Naive B cell (primary cell): ENCODE results near the gene GOLM1. TPM values are rescaled to one million over a fixed set of nuclear protein-coding genes. Genes with fewer than 3 reads are reported as not detected.

Experiments
- ATAC-seq, 2 donors: fragments of 150-1000 bp; cut with Tn5 transposase; 2 replicates each; pipeline ENCODE4 v1.10.0; 2021; ENCODE audit warnings: low read depth in 2 of 2, mild to moderate bottlenecking in 2 of 2, moderate library complexity in 2 of 2
- DNase-seq: peaks from one replicate; pipeline ENCODE4 v3.0.0; 2022
- H3K27ac Mint-ChIP-seq, 6 donors: one replicate each; pipeline ENCODE4 v1.8.0; 2020 to 2022; ENCODE audit warnings: mild to moderate bottlenecking in 6 of 6, mixed read lengths in 6 of 6, moderate library complexity in 5 of 6, inconsistent platforms in 2 of 6
- H3K27me3 Mint-ChIP-seq, 3 donors: one replicate each; pipeline ENCODE4 v1.8.0; 2021 to 2022; ENCODE audit warnings: mixed read lengths in 3 of 3, mild to moderate bottlenecking in 1 of 3
- H3K36me3 Mint-ChIP-seq, 2 donors: one replicate each; pipeline ENCODE4 v1.8.0; 2020 to 2022; ENCODE audit warnings: mixed read lengths in 2 of 2, inconsistent platforms in 1 of 2, mild to moderate bottlenecking in 1 of 2
- H3K4me1 Mint-ChIP-seq, 3 donors: one replicate each; pipeline ENCODE4 v1.8.0; 2020 to 2022; ENCODE audit warnings: mixed read lengths in 3 of 3, inconsistent platforms in 1 of 3, mild to moderate bottlenecking in 1 of 3, moderate library complexity in 1 of 3
- H3K4me3 Mint-ChIP-seq, 8 donors: one replicate each; pipeline ENCODE4 v1.8.0; 2020 to 2022; ENCODE audit warnings: mild to moderate bottlenecking in 8 of 8, mixed read lengths in 8 of 8, moderate library complexity in 8 of 8, inconsistent platforms in 2 of 8
- H3K9me3 Mint-ChIP-seq, 7 donors: one replicate each; pipeline ENCODE4 v1.8.0; 2020 to 2022; ENCODE audit warnings: mixed read lengths in 7 of 7, mild to moderate bottlenecking in 5 of 7, inconsistent platforms in 2 of 7, moderate library complexity in 1 of 7
- polyA plus RNA-seq, 6 donors: library from polyadenylated mRNA; unstranded; fragments of 300-500 nt; fragmentation: Illumina TruSeq; gene quantifications; one replicate each; pipeline ENCODE4 v1.2.3, GENCODE V29; 2021; ENCODE audit warnings: low read depth in 6 of 6

The GOLM1 gene
- polyA plus RNA-seq, 6 donors from 2014 or later = 0.29 to 0.97 (median 0.55) TPM; not detected in 1

GRCh38 chr9:86034863-86035734 is 64.3 kb downstream of the GOLM1 start:
- ATAC-seq = no peak
- Mint-ChIP-seq H3K4me3 (no peak overlapping the region), H3K27me3 (no peaks in the 10 kb centered on the region), H3K9me3 (peaks cover 0 to 4% (median 0%) of the 10 kb centered on the region in 7 donors), H3K4me1 (no peaks in the 10 kb centered on the region), H3K27ac (peak overlapping the region in 1 of 6 donors; percentile 21), H3K36me3 (peaks cover 0 to 5% of the 10 kb centered on the region in 2 donors)
- no peak for DNase-seq

- H3K9me3 Mint-ChIP-seq = peaks cover 0 to 5% (median 2%) of the 10 kb centered on the region in 7 donors
- no peak overlapping the region for H3K4me3 Mint-ChIP-seq
- no peaks in the 10 kb centered on the region for H3K27me3 Mint-ChIP-seq
- peak overlapping the region in 2 of 6 donors; percentile 45 to 57 for H3K27ac Mint-ChIP-seq
- peaks cover 22 to 55% of the 10 kb centered on the region in 2 donors for H3K36me3 Mint-ChIP-seq
- no peak for DNase-seq
- no peak for ATAC-seq
- H3K4me1 Mint-ChIP-seq = peaks cover 0 to 5% (median 0%) of the 10 kb centered on the region in 3 donors
Observed at GRCh38 chr9:86027767-86028166, 71.6 kb downstream of the GOLM1 start.

- Mint-ChIP-seq H3K4me1 (peaks cover 0 to 5% (median 0%) of the 10 kb centered on the region in 3 donors), H3K9me3 (no peaks in the 10 kb centered on the region), H3K4me3 (no peak overlapping the region), H3K27ac (peak overlapping the region in 2 of 6 donors; percentile 11 to 47), H3K27me3 (no peaks in the 10 kb centered on the region), H3K36me3 (peaks cover 47 to 67% of the 10 kb centered on the region in 2 donors)
- ATAC-seq (no peak), DNase-seq (no peak)
Observed at GRCh38 chr9:86022687-86023266, 76.6 kb downstream of the GOLM1 start.

GRCh38 chr9:86021166-86021565 is 78.2 kb downstream of the GOLM1 start:
- ATAC-seq (no peak), DNase-seq (no peak)
- Mint-ChIP-seq H3K36me3 (peaks cover 47 to 65% of the 10 kb centered on the region in 2 donors), H3K27ac (no peak overlapping the region), H3K4me3 (no peak overlapping the region), H3K4me1 (peaks cover 0 to 5% (median 0%) of the 10 kb centered on the region in 3 donors), H3K27me3 (no peaks in the 10 kb centered on the region), H3K9me3 (no peaks in the 10 kb centered on the region)

- DNase-seq (no peak), ATAC-seq (no peak)
- Mint-ChIP-seq H3K9me3 (no peaks in the 10 kb centered on the region), H3K4me3 (no peak overlapping the region), H3K36me3 (peaks cover 47 to 63% of the 10 kb centered on the region in 2 donors), H3K27ac (peak overlapping the region in 1 of 6 donors; percentile 70), H3K27me3 (no peaks in the 10 kb centered on the region), H3K4me1 (peaks cover 0 to 5% (median 0%) of the 10 kb centered on the region in 3 donors)
Observed at GRCh38 chr9:86020731-86021130, 78.6 kb downstream of the GOLM1 start.

- peaks cover 36 to 47% of the 10 kb centered on the region in 2 donors for H3K36me3 Mint-ChIP-seq
- H3K27ac Mint-ChIP-seq = peak overlapping the region in 2 of 6 donors; percentile 15 to 26
- H3K4me3 Mint-ChIP-seq = no peak overlapping the region
- peaks cover 0 to 14% (median 6%) of the 10 kb centered on the region in 7 donors for H3K9me3 Mint-ChIP-seq
- H3K27me3 Mint-ChIP-seq = no peaks in the 10 kb centered on the region
- no peaks in the 10 kb centered on the region for H3K4me1 Mint-ChIP-seq
- no peak for ATAC-seq
- no peak for DNase-seq
Observed at GRCh38 chr9:86009133-86009532, 90.2 kb downstream of the GOLM1 start.

GRCh38 chr9:86005253-86005775 is 94.0 kb downstream of the GOLM1 start:
- Mint-ChIP-seq H3K4me3 (peak overlapping the region in 1 of 8 donors; percentile 2), H3K4me1 (peaks cover 0 to 4% (median 0%) of the 10 kb centered on the region in 3 donors), H3K36me3 (peaks cover 60 to 68% of the 10 kb centered on the region in 2 donors), H3K27ac (peak overlapping the region in 1 of 6 donors; percentile 24), H3K27me3 (no peaks in the 10 kb centered on the region), H3K9me3 (peaks cover 0 to 19% (median 6%) of the 10 kb centered on the region in 7 donors)
- DNase-seq (no peak), ATAC-seq (no peak)

GRCh38 chr9:85995599-85995998 is 103.8 kb downstream of the GOLM1 start:
- peaks cover 22 to 31% of the 10 kb centered on the region in 2 donors for H3K36me3 Mint-ChIP-seq
- H3K9me3 Mint-ChIP-seq = peaks cover 0 to 7% (median 3%) of the 10 kb centered on the region in 7 donors
- H3K4me1 Mint-ChIP-seq = peaks cover 5 to 9% (median 6%) of the 10 kb centered on the region in 3 donors
- ATAC-seq (no peak), DNase-seq (no peak)
- no peaks in the 10 kb centered on the region for H3K27me3 Mint-ChIP-seq
- H3K4me3 Mint-ChIP-seq = no peak overlapping the region
- H3K27ac Mint-ChIP-seq = no peak overlapping the region

GRCh38 chr9:85995097-85995496 is 104.3 kb downstream of the GOLM1 start:
- Mint-ChIP-seq H3K27me3 (no peaks in the 10 kb centered on the region), H3K27ac (no peak overlapping the region), H3K4me1 (peaks cover 5 to 9% (median 6%) of the 10 kb centered on the region in 3 donors), H3K4me3 (no peak overlapping the region), H3K9me3 (peaks cover 0 to 7% (median 3%) of the 10 kb centered on the region in 7 donors), H3K36me3 (peaks cover 19 to 27% of the 10 kb centered on the region in 2 donors)
- no peak for ATAC-seq
- no peak for DNase-seq

GRCh38 chr9:85994191-85994590 is 105.2 kb downstream of the GOLM1 start:
- DNase-seq (no peak), ATAC-seq (no peak)
- Mint-ChIP-seq H3K4me3 (no peak overlapping the region), H3K9me3 (peaks cover 0 to 7% (median 3%) of the 10 kb centered on the region in 7 donors), H3K36me3 (peaks cover 19 to 25% of the 10 kb centered on the region in 2 donors), H3K27ac (peak overlapping the region in 1 of 6 donors; percentile 18), H3K27me3 (no peaks in the 10 kb centered on the region), H3K4me1 (peaks cover 5 to 9% (median 6%) of the 10 kb centered on the region in 3 donors)

- no peak for ATAC-seq
- Mint-ChIP-seq H3K36me3 (peaks cover 42 to 43% of the 10 kb centered on the region in 2 donors), H3K27me3 (no peaks in the 10 kb centered on the region), H3K4me1 (peaks cover 0 to 5% (median 0%) of the 10 kb centered on the region in 3 donors), H3K27ac (no peak overlapping the region), H3K9me3 (peaks cover 0 to 7% (median 0%) of the 10 kb centered on the region in 7 donors), H3K4me3 (no peak overlapping the region)
- DNase-seq = no peak
Observed at GRCh38 chr9:85987236-85987635, 112.1 kb downstream of the GOLM1 start.

GRCh38 chr9:85984457-85984856 is 114.9 kb downstream of the GOLM1 start:
- no peaks in the 10 kb centered on the region for H3K27me3 Mint-ChIP-seq
- H3K4me1 Mint-ChIP-seq = no peaks in the 10 kb centered on the region
- no peaks in the 10 kb centered on the region for H3K9me3 Mint-ChIP-seq
- ATAC-seq = no peak
- DNase-seq = no peak
- H3K27ac Mint-ChIP-seq = peak overlapping the region in 1 of 6 donors; percentile 37
- H3K4me3 Mint-ChIP-seq = no peak overlapping the region
- H3K36me3 Mint-ChIP-seq = peaks cover 39 to 59% of the 10 kb centered on the region in 2 donors

GRCh38 chr9:85981369-85981768 is 118.0 kb downstream of the GOLM1 start:
- ATAC-seq (no peak), DNase-seq (no peak)
- H3K27ac Mint-ChIP-seq = no peak overlapping the region
- no peaks in the 10 kb centered on the region for H3K4me1 Mint-ChIP-seq
- H3K4me3 Mint-ChIP-seq = no peak overlapping the region
- H3K27me3 Mint-ChIP-seq = no peaks in the 10 kb centered on the region
- no peaks in the 10 kb centered on the region for H3K9me3 Mint-ChIP-seq
- peaks cover 51 to 81% of the 10 kb centered on the region in 2 donors for H3K36me3 Mint-ChIP-seq
